Activated CD8-positive, alpha-beta memory T cell treated with anti-CD3 and anti-CD28 coated beads for 36 hours (primary cell): ENCODE data around the gene CCRL2. TPM values are rescaled to one million over a fixed set of nuclear protein-coding genes. Genes with fewer than 3 reads are reported as not detected.

Experiments
- CTCF ChIA-PET: fragments of 350-600 bp; sonication (Branson Sonifier 250); formaldehyde crosslinking; loops from one replicate; lab custom pipeline; 2021; ENCODE audit warnings: antibody characterized with exemption; lab: Charles Lee
- POLR2A ChIA-PET: fragments of 350-600 bp; sonication (Branson Sonifier 250); formaldehyde crosslinking; loops from one replicate; lab custom pipeline; 2021; ENCODE audit warnings: antibody characterized with exemption; lab: Charles Lee
- total RNA-seq, 2 experiments: library from RNA; stranded (reverse); gene quantifications; one replicate each; pipeline ENCODE4 v1.2.3, GENCODE V29; 2021

Gene CCRL2
- total RNA-seq, 2 experiments from 2014 or later, result 3.0 to 3.6 TPM

GRCh38 chr3:46442576-46443530, 35.8 kb downstream of the CCRL2 start:
- CTCF ChIA-PET, result no interaction called here
- POLR2A ChIA-PET, result no interaction called here

GRCh38 chr3:46447228-46447985, 40.3 kb downstream of the CCRL2 start:
- CTCF ChIA-PET, result no interaction called here
- POLR2A ChIA-PET, result no interaction called here

GRCh38 chr3:46448721-46449120, 41.7 kb downstream of the CCRL2 start:
- ChIA-PET CTCF (interaction anchor here (0.9 kb wide), 1 partner anchor 14 kb away, joined by 3 read pairs; no protein-coding TSS in a partner anchor), POLR2A (no interaction called here)

- POLR2A ChIA-PET, result interaction anchor here (0.6 kb wide), 1 partner anchor 52 kb away, joined by 10 read pairs; no protein-coding TSS in a partner anchor
Observed at GRCh38 chr3:46449755-46450552, 42.9 kb downstream of the CCRL2 start.

GRCh38 chr3:46453526-46454208, 46.6 kb downstream of the CCRL2 start:
- ChIA-PET CTCF (interaction anchor here (2.2 kb wide), 1 partner anchor 35 kb away, joined by 6 read pairs; no protein-coding TSS in a partner anchor), POLR2A (no interaction called here)

More at GRCh38 chr3:46449755-46450552, 42.9 kb downstream of the CCRL2 start:
- CTCF ChIA-PET, result no interaction called here

- ChIA-PET CTCF (interaction anchor here (2.2 kb wide), 1 partner anchor 35 kb away, joined by 6 read pairs; no protein-coding TSS in a partner anchor), POLR2A (no interaction called here)
Observed at GRCh38 chr3:46454209-46454595, 47.1 kb downstream of the CCRL2 start.

- ChIA-PET CTCF (no interaction called here), POLR2A (no interaction called here)
Observed at GRCh38 chr3:46454606-46455005, 47.5 kb downstream of the CCRL2 start.

- ChIA-PET CTCF (no interaction called here), POLR2A (no interaction called here)
Observed at GRCh38 chr3:46455231-46456115, 48.4 kb downstream of the CCRL2 start.

- POLR2A ChIA-PET, result no interaction called here
- CTCF ChIA-PET, result no interaction called here
Observed at GRCh38 chr3:46456118-46456517, 49.1 kb downstream of the CCRL2 start.

Other genes with a start within 250 kb of the CCRL2 start
- gene CCR1, start 198.9 kb upstream of the CCRL2 start, total RNA-seq, result under 1 TPM; 0.36 to 0.48 TPM
- not detected for gene CCR3, start 164.8 kb upstream of the CCRL2 start, total RNA-seq
- gene CCR2, start 53.1 kb upstream of the CCRL2 start, total RNA-seq, result under 1 TPM; 0.34 to 0.42 TPM
- 1 to 10 TPM; 2.6 to 3.1 TPM for gene CCR5, start 36.3 kb upstream of the CCRL2 start, total RNA-seq
- gene LTF, start 57.6 kb downstream of the CCRL2 start, total RNA-seq, result not detected
- not detected for gene RTP3, start 90.7 kb downstream of the CCRL2 start, total RNA-seq
- gene LRRC2, start 159.0 kb downstream of the CCRL2 start, total RNA-seq, result not detected
- gene FAM240A, start 205.3 kb downstream of the CCRL2 start, total RNA-seq, result not detected